D721Med (cell line): Measurements from ENCODE around the gene CNPY3.

Experiments used
- DNase-seq: peaks from one replicate; pipeline ENCODE4 v3.0.0; 2011; ENCODE audit warnings: low spot score; ENCODE audit not compliant: insufficient read length
- FAIRE-seq: peaks from 2 replicates; lab custom pipeline; 2011; peaks lifted over from hg19 to GRCh38; lab: Jason Lieb, UNC
- CTCF ChIP-seq: IDR thresholded peaks from 2 replicates; pipeline ENCODE4 v1.5.1; 2012; ENCODE audit warnings: mild to moderate bottlenecking, control low read depth; ENCODE audit not compliant: insufficient read depth; ENCODE audit errors: missing control alignments

CNPY3 gene

GRCh38 chr6:42973926-42974325 lies 44.6 kb downstream of the CNPY3 start:
- no peak for FAIRE-seq
- no peak for TF ChIP-seq CTCF

GRCh38 chr6:42974919-42975505 lies 45.7 kb downstream of the CNPY3 start:
- TF ChIP-seq CTCF = no peak
- FAIRE-seq (no peak), DNase-seq (no peak)

More at GRCh38 chr6:42973926-42974325, 44.6 kb downstream of the CNPY3 start:
- DNase-seq = no peak

GRCh38 chr6:42978487-42978838 lies 49.2 kb downstream of the CNPY3 start:
- no peak for TF ChIP-seq CTCF
- no peak for DNase-seq
- no peak for FAIRE-seq

- TF ChIP-seq CTCF = no peak
- DNase-seq = peak; percentile 83
- no peak for FAIRE-seq
Measured at GRCh38 chr6:42978839-42979522, 49.7 kb downstream of the CNPY3 start, which contains the start of gene PEX6. Gene PEX6 (minus strand): TSS chr6:42979181. CDS start chr6:42979150, 31 bp downstream.

GRCh38 chr6:42979523-42980177 lies 50.4 kb downstream of the CNPY3 start:
- no peak for FAIRE-seq
- no peak for DNase-seq
- TF ChIP-seq CTCF = no peak

GRCh38 chr6:42981836-42982235 lies 52.6 kb downstream of the CNPY3 start:
- DNase-seq (no peak), FAIRE-seq (no peak)
- TF ChIP-seq CTCF = no peak
